GM12873 (cell line): ENCODE data around the gene ZDHHC15.

Experiments used
- CTCF ChIP-seq: IDR thresholded peaks from 2 replicates; pipeline ENCODE4 v1.5.1; 2012; ENCODE audit warnings: low read depth, mild to moderate bottlenecking, moderate library complexity, low read length, control low read depth; ENCODE audit not compliant: insufficient read depth; ENCODE audit errors: missing control alignments

ZDHHC15 gene

GRCh38 chrX:75390470-75390869, 132.4 kb downstream of the ZDHHC15 start:
- TF ChIP-seq CTCF: no peak

- TF ChIP-seq CTCF: no peak
Observed at GRCh38 chrX:75369721-75370120, 153.1 kb downstream of the ZDHHC15 start.

GRCh38 chrX:75366861-75367260, 156.0 kb downstream of the ZDHHC15 start:
- TF ChIP-seq CTCF: no peak

- no peak for TF ChIP-seq CTCF
Observed at GRCh38 chrX:75365243-75365975, 157.4 kb downstream of the ZDHHC15 start.

GRCh38 chrX:75361788-75362187, 161.0 kb downstream of the ZDHHC15 start:
- no peak for TF ChIP-seq CTCF

- TF ChIP-seq CTCF: no peak
Observed at GRCh38 chrX:75337525-75337924, 185.3 kb downstream of the ZDHHC15 start.

- no peak for TF ChIP-seq CTCF
Observed at GRCh38 chrX:75335127-75335458, 187.7 kb downstream of the ZDHHC15 start.

- TF ChIP-seq CTCF: no peak
Observed at GRCh38 chrX:75327607-75328006, 195.2 kb downstream of the ZDHHC15 start.
